ENCODE results near the gene SACM1L.

DNA sequence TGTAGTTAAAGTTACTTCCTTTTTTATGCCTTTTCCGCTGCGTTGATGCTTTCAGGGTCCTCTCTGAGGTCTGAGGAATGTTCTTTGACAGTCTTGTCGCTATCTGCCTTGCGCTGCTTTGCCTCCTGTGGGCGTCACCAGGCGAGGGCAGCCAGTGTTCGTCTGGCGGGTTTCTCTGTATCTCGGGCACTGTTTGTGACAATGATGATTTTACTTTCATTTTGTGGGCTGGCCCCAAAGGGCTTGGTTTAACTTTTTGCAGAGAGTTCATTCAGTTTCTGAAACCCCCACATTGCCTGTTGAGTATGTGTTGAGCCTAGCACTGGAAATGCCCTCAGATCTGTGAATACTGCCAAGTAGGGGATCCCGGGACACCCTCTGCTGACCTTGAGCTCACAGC is 24.6 kb upstream of the SACM1L start:
- TF ChIP-seq, protein P1, sequence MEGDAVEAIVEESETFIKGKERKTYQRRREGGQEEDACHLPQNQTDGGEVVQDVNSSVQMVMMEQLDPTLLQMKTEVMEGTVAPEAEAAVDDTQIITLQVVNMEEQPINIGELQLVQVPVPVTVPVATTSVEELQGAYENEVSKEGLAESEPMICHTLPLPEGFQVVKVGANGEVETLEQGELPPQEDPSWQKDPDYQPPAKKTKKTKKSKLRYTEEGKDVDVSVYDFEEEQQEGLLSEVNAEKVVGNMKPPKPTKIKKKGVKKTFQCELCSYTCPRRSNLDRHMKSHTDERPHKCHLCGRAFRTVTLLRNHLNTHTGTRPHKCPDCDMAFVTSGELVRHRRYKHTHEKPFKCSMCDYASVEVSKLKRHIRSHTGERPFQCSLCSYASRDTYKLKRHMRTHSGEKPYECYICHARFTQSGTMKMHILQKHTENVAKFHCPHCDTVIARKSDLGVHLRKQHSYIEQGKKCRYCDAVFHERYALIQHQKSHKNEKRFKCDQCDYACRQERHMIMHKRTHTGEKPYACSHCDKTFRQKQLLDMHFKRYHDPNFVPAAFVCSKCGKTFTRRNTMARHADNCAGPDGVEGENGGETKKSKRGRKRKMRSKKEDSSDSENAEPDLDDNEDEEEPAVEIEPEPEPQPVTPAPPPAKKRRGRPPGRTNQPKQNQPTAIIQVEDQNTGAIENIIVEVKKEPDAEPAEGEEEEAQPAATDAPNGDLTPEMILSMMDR (IDR thresholded peaks at IDR 0.05), result no peak
- no peak for TF ChIP-seq POLR2A (IDR thresholded peaks at IDR 0.05)
